HG03060 (cell line): ENCODE results near the gene ST6GALNAC1.
"Not testable (repeated sequence)": the region's sequence is repeated elsewhere in the genome, so short reads cannot be mapped to it uniquely, and the experiment has no call there.

ENCODE experiments used
- ATAC-seq: cut with Tn5 transposase; IDR thresholded peaks from one replicate; pipeline ENCODE4 v1.9.1; 2021; ENCODE audit warnings: low read depth, moderate number of reproducible peaks; ENCODE audit not compliant: unreplicated experiment

The ST6GALNAC1 gene

DNA sequence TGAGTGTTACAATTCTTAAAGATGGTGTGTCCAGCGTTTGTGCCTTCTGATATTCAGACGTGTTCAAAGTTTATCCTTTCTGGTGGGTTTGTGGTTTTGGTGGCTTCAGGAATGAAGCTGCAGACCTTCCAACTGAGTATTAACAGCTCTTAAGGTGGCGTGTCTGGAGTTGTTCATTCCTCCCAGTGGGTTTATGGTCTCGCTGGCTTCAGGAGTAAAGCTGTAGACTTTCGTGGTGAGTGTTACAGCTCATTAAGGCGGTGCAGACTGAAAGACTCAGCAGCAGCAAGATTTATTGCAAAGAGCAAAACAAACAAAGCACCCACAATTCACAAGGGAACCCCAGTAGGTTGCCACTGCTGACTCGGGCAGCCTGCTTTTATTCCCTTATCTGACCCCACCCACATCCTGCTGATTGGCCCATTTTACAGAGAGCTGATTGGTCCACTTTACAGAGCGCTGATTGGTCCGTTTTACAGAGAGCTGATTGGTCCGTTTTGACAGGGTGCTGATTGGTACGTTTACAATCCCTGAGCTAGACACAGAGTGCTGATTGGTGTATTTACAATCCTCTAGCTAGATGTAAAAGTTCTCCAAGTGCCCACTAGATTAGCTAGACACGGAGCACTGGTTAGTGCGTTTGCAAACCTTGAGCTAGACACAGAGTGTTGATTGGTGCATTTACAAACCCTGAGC is 29.3 kb downstream of the ST6GALNAC1 start:
- not testable (repeated sequence) for ATAC-seq

- ATAC-seq: no peak
Observed at GRCh38 chr17:76612977-76613851, 30.3 kb downstream of the ST6GALNAC1 start.

GRCh38 chr17:76612465-76612864 is 31.1 kb downstream of the ST6GALNAC1 start:
- ATAC-seq: no peak

DNA sequence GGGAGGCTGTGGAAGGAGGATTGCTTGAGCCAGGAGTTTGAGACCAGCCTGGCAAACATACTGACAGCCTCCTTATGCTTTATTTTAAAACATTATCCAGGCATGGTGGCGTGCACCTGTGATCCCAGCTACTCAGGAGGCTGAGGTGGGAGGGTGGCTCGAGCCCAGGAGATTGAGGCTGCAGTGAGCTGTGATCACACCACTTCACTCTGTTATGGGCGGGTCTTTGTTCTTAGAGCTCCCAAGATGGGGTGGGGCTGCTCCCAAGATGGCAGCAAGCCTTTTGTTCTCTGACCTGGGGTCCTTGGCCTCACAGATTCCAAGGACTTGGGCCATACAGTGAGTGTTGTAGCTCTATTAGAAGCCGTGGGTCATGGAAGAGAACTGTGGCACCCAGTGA is 31.8 kb downstream of the ST6GALNAC1 start:
- ATAC-seq: no peak

DNA sequence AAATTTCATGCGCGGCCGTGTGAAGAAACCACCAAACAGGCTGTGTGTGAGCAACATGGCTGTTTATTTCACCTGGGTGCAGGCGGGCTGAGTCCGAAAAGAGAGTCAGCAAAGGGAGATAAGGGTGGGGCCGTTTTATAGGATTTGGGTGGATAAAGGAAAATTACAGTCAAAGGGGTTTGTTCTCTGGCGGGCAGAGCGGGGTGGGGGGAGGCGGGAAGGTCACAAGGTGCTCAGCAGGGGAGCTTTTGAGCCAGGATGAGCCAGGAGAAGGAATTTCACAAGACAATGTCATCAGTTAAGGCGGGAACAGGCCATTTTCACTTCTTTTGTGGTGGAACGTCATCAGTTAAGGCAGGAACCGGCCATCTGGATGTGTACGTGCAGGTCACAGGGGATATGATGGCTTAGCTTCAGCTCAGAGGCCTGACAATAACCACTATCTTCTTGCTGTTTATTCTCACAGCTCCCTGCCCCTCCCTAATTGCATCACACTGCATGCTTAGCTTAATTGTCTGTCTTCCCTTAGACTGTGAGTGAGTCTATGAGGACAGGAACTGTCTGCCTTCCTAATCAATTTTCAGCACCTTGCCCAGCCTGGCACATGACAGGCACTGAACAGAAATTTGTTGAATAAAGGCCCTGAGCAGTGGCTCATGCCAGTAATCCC is 32.3 kb downstream of the ST6GALNAC1 start:
- ATAC-seq: not testable (repeated sequence)

DNA sequence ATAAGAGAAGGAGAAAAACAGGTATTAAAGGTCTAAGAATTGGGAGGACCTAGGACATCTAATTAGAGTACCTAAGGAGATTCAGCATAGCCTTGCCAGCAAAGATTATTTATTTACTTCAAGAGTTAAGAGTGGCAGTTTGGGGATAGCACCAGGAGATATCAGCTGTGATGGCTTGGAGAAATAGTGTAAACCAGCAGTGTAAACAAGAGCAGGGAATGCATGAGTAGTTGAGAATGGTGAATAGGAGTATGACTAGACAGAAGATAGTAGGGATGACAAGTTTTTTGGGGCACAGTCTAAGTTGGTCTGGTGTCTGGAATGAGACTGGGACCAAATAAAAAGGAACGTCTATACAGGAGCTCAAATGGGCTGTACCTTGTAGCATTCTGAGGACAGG is 36.9 kb downstream of the ST6GALNAC1 start:
- ATAC-seq: not testable (repeated sequence)

GRCh38 chr17:76601065-76601464 is 42.5 kb downstream of the ST6GALNAC1 start:
- ATAC-seq: no peak

DNA sequence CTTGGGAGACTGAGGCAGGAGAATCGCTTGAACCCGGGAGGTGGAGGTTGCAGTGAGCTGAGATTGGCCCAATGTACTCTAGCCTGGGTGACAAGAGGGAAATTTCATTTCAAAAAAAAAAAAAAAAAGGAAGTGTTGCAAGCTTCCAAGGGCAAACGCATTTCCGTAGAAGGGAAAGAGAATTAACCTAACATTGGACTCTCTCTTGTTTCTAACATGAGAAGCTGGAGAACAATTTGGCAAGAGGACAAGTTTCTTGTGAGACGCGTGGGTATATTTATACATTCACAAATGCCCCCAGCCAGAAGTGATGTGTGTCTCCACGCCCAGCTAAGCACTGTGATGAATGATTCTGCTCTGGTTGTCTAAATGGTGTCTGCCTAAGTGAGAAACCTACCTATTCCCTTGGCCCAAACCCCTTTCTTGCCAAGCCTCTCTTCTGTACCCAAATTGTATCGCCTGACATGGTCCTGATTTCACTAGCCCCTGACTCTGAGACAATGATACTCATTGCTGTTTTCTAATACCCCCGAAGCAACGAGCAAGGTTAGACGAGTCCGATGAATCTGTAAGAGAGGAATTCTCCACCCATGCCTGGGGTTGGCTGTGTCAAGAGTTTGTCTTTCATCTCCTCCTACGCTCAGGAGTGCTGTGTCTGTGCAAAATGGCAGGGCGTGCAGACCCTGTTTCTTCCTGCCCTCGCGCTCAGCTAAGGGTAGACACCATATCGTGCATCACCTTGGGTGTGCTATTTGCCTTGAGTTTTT is 43.7 kb downstream of the ST6GALNAC1 start:
- ATAC-seq: no peak

- no peak for ATAC-seq
Observed at GRCh38 chr17:76598004-76598439, 45.5 kb downstream of the ST6GALNAC1 start.

GRCh38 chr17:76597156-76598003 is 46.2 kb downstream of the ST6GALNAC1 start:
- ATAC-seq: no peak

DNA sequence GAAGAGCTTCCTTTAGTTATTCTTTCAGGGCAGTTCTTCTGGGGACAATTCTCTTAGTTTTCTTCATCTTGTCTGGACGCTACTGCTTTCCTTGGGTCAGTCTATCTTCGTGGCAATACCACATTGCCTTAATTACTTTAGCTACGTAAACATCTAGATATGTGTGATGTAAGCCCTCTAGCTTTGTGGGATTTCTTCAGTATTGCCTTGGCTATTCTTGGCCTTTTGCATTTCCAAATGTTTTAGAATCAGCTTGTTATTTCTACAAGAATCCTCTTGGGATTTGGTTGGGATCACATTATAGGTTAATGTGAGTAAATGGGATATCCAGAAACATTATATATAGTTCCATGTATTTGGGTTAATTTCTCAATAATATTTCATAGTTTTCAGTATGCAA is 48.9 kb downstream of the ST6GALNAC1 start:
- ATAC-seq: no peak

DNA sequence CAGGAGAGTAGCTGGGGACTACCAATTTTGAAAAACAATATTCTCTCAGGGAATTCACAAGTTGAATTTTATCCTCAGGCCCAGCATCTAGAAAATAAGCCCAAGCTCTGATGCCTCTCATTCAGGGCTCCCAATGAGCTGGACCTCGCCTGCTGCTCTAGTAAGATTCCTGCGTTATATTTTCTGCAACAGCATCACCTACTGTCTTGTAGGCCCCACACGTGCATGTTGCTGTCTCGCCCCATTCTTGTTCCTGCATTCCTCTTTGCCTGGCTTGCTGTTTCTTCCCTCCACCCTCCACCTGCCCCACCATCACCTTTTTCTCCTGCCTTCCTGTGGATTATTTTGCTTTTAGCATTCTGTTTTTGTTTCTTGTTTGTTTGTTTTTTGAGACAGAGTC is 49.6 kb downstream of the ST6GALNAC1 start:
- no peak for ATAC-seq

- ATAC-seq: no peak
Observed at GRCh38 chr17:76593384-76593826, 50.2 kb downstream of the ST6GALNAC1 start.

DNA sequence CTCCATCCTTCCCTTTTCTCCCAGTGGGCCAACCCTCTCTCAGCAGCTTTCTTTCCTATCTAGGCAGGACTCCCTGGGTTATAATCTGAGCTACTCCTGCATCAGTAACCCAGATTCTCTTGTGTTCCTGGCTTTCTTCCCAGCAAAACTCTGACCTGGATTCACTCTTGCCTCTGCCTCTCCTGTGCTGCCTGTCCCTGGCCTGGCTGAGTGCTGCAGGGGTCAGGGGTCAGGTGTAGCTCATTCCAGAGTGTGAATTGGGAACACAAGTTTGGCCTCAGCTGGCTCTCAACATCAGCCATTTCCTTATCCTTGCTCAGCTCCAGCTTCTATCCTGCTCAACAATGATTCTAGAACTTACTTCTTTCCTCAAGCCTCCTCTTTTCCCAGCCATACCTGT is 55.4 kb downstream of the ST6GALNAC1 start:
- no peak for ATAC-seq

- no peak for ATAC-seq
Observed at GRCh38 chr17:76586741-76587487, 56.6 kb downstream of the ST6GALNAC1 start.

GRCh38 chr17:76585649-76586593 is 57.6 kb downstream of the ST6GALNAC1 start, which contains the start of gene ST6GALNAC2:
Gene ST6GALNAC2 (minus strand): TSS chr17:76585860. CDS start chr17:76585808, 52 bp downstream.
- ATAC-seq: no peak

DNA sequence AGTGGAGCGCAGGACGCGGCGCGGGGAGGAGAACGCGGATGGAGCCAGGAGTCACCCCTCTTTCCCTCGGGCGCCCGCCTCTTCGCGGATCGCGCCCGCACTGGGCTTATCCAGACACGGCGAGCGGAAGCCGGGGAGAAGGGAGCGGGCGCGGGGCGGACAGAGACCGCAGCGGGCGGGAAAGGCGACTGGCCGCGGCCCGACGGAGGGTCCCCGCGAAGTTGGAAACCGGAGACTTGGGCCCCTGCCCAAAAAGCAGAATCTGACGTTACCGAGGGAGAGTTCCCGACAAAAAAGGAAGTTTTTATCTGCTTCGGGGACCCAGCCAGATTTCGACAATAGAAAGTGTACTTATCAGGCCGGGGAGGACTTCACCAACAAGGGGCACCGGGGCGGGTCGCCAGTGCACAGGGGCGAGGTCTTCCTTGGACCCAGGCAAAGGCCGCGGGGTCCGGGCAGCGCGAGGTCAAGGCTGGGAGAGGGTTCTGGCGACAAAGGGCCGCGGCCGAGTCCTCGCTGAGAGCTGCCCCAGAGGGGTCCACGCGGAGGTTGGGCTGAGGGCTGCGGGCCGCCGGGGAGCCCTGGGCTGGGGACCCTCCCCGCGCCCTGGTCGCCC is 58.4 kb downstream of the ST6GALNAC1 start:
- ATAC-seq: no peak
